Left ventricle myocardium inferior (tissue), 1 donor: ENCODE results near the gene PARD3. TPM values are rescaled to one million over a fixed set of nuclear protein-coding genes. Genes with fewer than 3 reads are reported as not detected.

Source experiments
- DNase-seq: peaks from one replicate; pipeline ENCODE4 v3.0.0-alpha.2; 2020
- H3K27ac ChIP-seq: fragments of 200-600 bp; replicated peaks from 2 replicates; pipeline ENCODE4 v1.8.0; 2021
- H3K27me3 ChIP-seq: fragments of 200-600 bp; 2 replicates; pipeline ENCODE4 v1.8.0; 2021; ENCODE audit warnings: low read depth
- H3K36me3 ChIP-seq: fragments of 200-600 bp; 2 replicates; pipeline ENCODE4 v1.8.0; 2021
- H3K4me1 ChIP-seq: fragments of 200-600 bp; 2 replicates; pipeline ENCODE4 v1.8.0; 2021
- H3K4me3 ChIP-seq: fragments of 200-600 bp; 2 replicates; pipeline ENCODE4 v1.8.0; 2021; ENCODE audit warnings: mild to moderate bottlenecking, moderate library complexity
- H3K9me3 ChIP-seq: fragments of 200-600 bp; replicated peaks from 2 replicates; pipeline ENCODE4 v1.8.0; 2021
- intact Hi-C: fragments of 100-400 bp; cut with micrococcal nuclease; formaldehyde crosslinking; loops from one replicate; pipeline ENCODE4 v1.11.0; 2022
- total RNA-seq: library from RNA; stranded (reverse); fragmentation: NEBNext Ultra II Directional; extraction: Animal tissue kit (Norgen Biotek cat#: 25700); gene quantifications from one replicate; pipeline ENCODE4 v1.2.1, GENCODE V29; 2021
- TF ChIP-seq, protein P1 (sequence below): fragments of 200-600 bp; IDR thresholded peaks from 2 replicates; pipeline ENCODE4 v1.8.0; 2021; ENCODE audit warnings: antibody characterized with exemption, mild to moderate bottlenecking, borderline replicate concordance
- donor health status: DM: no; HTN: yes; CAD: no; lungs with severe emphysema.

The PARD3 gene
- total RNA-seq, 1 donor from 2014 or later: 29.6 TPM

GRCh38 chr10:34247560-34247959 lies 567.5 kb downstream of the PARD3 start:
- H3K4me1 ChIP-seq: peaks cover 10% of the 10 kb centered on the region
- DNase-seq: no peak
- H3K27me3 ChIP-seq: no peaks in the 10 kb centered on the region
- H3K9me3 ChIP-seq: no peaks in the 10 kb centered on the region
- H3K27ac ChIP-seq: no peak overlapping the region
- H3K4me3 ChIP-seq: no peak overlapping the region
- TF ChIP-seq, protein P1, sequence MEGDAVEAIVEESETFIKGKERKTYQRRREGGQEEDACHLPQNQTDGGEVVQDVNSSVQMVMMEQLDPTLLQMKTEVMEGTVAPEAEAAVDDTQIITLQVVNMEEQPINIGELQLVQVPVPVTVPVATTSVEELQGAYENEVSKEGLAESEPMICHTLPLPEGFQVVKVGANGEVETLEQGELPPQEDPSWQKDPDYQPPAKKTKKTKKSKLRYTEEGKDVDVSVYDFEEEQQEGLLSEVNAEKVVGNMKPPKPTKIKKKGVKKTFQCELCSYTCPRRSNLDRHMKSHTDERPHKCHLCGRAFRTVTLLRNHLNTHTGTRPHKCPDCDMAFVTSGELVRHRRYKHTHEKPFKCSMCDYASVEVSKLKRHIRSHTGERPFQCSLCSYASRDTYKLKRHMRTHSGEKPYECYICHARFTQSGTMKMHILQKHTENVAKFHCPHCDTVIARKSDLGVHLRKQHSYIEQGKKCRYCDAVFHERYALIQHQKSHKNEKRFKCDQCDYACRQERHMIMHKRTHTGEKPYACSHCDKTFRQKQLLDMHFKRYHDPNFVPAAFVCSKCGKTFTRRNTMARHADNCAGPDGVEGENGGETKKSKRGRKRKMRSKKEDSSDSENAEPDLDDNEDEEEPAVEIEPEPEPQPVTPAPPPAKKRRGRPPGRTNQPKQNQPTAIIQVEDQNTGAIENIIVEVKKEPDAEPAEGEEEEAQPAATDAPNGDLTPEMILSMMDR: no peak
- no peaks in the 10 kb centered on the region for H3K36me3 ChIP-seq
- intact Hi-C loops: no loop called here

DNA sequence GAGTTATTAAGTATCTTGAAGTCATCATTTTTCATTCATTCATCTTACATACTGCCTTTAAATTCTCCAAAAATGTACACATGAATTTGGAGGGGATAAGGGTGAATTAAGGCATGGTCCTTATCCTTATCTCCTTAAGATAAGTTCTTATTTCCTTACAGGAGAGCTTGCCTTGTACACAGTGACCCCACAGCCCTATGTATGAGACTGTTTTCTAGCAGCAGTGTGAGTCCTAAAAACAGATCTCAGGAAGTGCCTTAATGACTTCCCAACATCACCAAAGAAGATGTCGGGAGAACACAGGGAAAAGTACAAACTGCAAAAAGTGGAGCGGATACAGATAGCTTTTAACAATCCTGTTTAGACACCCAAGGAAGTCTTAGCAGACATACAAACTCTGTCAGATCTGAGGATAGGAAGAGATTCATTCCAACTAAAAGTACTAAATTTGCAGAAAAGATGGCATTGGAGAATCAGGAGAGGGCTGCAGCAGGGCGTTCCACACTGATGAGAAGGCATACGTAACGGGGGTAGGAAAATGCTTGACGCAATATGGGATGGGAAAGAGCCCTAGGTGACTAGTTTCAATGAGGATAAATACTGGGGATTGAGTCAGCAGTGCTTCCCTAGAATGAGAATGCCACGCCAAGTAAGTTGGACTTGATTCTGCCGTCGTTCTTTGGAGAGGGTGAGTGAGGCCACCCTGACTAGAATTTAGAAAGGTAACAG lies 570.2 kb downstream of the PARD3 start:
- Histone ChIP-seq H3K4me3 (no peak overlapping the region), H3K27ac (no peak overlapping the region), H3K4me1 (no peaks in the 10 kb centered on the region), H3K27me3 (no peaks in the 10 kb centered on the region), H3K9me3 (no peaks in the 10 kb centered on the region), H3K36me3 (no peaks in the 10 kb centered on the region)
- DNase-seq: no peak
- TF ChIP-seq, protein P1: no peak
- intact Hi-C loops: no loop called here

GRCh38 chr10:34241226-34242000 lies 573.7 kb downstream of the PARD3 start:
- no peak for DNase-seq
- Histone ChIP-seq H3K9me3 (no peaks in the 10 kb centered on the region), H3K36me3 (no peaks in the 10 kb centered on the region), H3K4me1 (peaks cover 6% of the 10 kb centered on the region), H3K27me3 (no peaks in the 10 kb centered on the region), H3K4me3 (no peak overlapping the region), H3K27ac (no peak overlapping the region)
- intact Hi-C loops: no loop called here
- TF ChIP-seq, protein P1: no peak

GRCh38 chr10:34240039-34240438 lies 575.1 kb downstream of the PARD3 start:
- Histone ChIP-seq H3K36me3 (no peaks in the 10 kb centered on the region), H3K27ac (no peak overlapping the region), H3K4me1 (peaks cover 6% of the 10 kb centered on the region), H3K4me3 (no peak overlapping the region), H3K27me3 (no peaks in the 10 kb centered on the region), H3K9me3 (no peaks in the 10 kb centered on the region)
- intact Hi-C loops: no loop called here
- TF ChIP-seq, protein P1: no peak
- DNase-seq: no peak

DNA sequence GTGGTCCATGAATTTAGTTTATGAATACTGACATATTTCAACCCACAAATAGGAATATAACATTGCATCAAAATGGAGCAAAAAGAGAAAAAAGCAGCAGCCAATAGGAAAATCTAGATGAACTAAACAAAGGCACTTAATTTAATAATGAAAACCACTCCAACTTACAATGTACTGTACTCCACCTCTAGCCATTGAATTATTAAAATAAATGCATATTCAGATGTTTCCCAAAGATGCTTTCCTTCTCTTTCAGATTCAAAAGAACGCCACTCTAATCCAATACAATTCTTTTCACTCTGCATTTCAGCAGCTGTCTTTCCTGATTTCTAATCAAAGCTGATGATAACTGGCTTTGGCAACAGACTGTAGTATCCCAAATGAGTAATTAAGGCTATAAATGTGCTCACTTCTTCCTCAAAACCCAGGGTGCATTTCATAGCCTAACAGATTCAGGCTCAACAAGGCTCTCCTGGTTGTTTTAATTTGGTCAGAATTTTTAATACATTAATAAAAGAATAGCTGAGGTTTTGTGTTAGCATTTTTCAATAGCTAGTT lies 577.1 kb downstream of the PARD3 start:
- no peaks in the 10 kb centered on the region for H3K36me3 ChIP-seq
- no peak overlapping the region for H3K27ac ChIP-seq
- no peak for DNase-seq
- H3K9me3 ChIP-seq: no peaks in the 10 kb centered on the region
- TF ChIP-seq, protein P1: no peak
- no peak overlapping the region for H3K4me3 ChIP-seq
- intact Hi-C loops: no loop called here
- no peaks in the 10 kb centered on the region for H3K27me3 ChIP-seq
- peaks cover 6% of the 10 kb centered on the region for H3K4me1 ChIP-seq
